Mesendoderm (in vitro differentiated cells): Measurements from ENCODE around the gene HMGA1.

Experiments used
- DNase-seq: peaks from one replicate; pipeline ENCODE4 v3.0.0; 2013
- H2AK5ac ChIP-seq: 2 replicates; pipeline ENCODE4 v1.6.1; 2013; ENCODE audit warnings: low read length, inconsistent platforms
- H2BK120ac ChIP-seq: 2 replicates; pipeline ENCODE4 v1.6.1; 2013; ENCODE audit warnings: low read depth, mild to moderate bottlenecking, low read length, moderate library complexity, mixed read lengths
- H2BK15ac ChIP-seq: replicated peaks from 2 replicates; pipeline ENCODE4 v1.6.1; 2013; ENCODE audit warnings: low read depth, mild to moderate bottlenecking, moderate library complexity
- H2BK5ac ChIP-seq: 2 replicates; pipeline ENCODE4 v1.6.1; 2013; ENCODE audit warnings: low read length, inconsistent platforms
- H3K18ac ChIP-seq: 2 replicates; pipeline ENCODE4 v1.6.1; 2013; ENCODE audit warnings: mild to moderate bottlenecking, low read length, mixed read lengths
- H3K23ac ChIP-seq: one replicate; pipeline ENCODE4 v1.6.1; 2013; ENCODE audit warnings: low read length
- H3K27ac ChIP-seq: 2 replicates; pipeline ENCODE4 v1.5.1; 2013; ENCODE audit warnings: low read depth, mild to moderate bottlenecking, inconsistent platforms, low read length, moderate library complexity
- H3K27me3 ChIP-seq: 2 replicates; pipeline ENCODE4 v1.6.1; 2013; ENCODE audit warnings: low read length, control low read depth, mild to moderate bottlenecking, inconsistent platforms; ENCODE audit not compliant: insufficient read depth, poor library complexity
- H3K36me3 ChIP-seq: 2 replicates; pipeline ENCODE4 v1.6.1; 2013; ENCODE audit warnings: low read length, inconsistent platforms; ENCODE audit not compliant: control insufficient read depth, insufficient read depth
- H3K4ac ChIP-seq: one replicate; pipeline ENCODE4 v1.6.1; 2013; ENCODE audit warnings: low read depth, mild to moderate bottlenecking, low read length, moderate library complexity
- H3K4me1 ChIP-seq: 2 replicates; pipeline ENCODE4 v1.6.1; 2013; ENCODE audit warnings: low read depth, low read length, inconsistent platforms; ENCODE audit not compliant: control insufficient read depth
- H3K4me2 ChIP-seq: 2 replicates; pipeline ENCODE4 v1.6.1; 2013; ENCODE audit warnings: low read length
- H3K4me3 ChIP-seq: 2 replicates; pipeline ENCODE4 v1.5.1; 2013; ENCODE audit warnings: mild to moderate bottlenecking, low read length
- H3K56ac ChIP-seq: one replicate; pipeline ENCODE4 v1.6.1; 2013; ENCODE audit warnings: low read length
- H3K79me1 ChIP-seq: 2 replicates; pipeline ENCODE4 v1.6.1; 2013; ENCODE audit warnings: low read length, inconsistent platforms
- H3K79me2 ChIP-seq: 2 replicates; pipeline ENCODE4 v1.6.1; 2013; ENCODE audit warnings: mild to moderate bottlenecking, low read length; ENCODE audit not compliant: control insufficient read depth, insufficient read depth
- H3K9ac ChIP-seq: 2 replicates; pipeline ENCODE4 v1.6.1; 2013; ENCODE audit warnings: low read length, inconsistent platforms
- H4K5ac ChIP-seq: one replicate; pipeline ENCODE4 v1.6.1; 2013; ENCODE audit warnings: low read length
- H4K8ac ChIP-seq: one replicate; pipeline ENCODE4 v1.6.1; 2013; ENCODE audit warnings: low read depth, mild to moderate bottlenecking, control low read depth, low read length, moderate library complexity
- WGBS: extraction: QIAGEN DNeasy Blood & Tissue Kit; methylation state at CpG from one replicate; pipeline ENCODE4 v1.1.7; 2013; ENCODE audit warnings: low lambda C conversion rate, missing lambda C conversion rate; ENCODE audit not compliant: insufficient coverage; ENCODE audit errors: extremely low coverage; 5-methylcytosine and 5-hydroxymethylcytosine counted together

HMGA1 gene

GRCh38 chr6:34232901-34233300 lies 3.8 kb upstream of the HMGA1 start:
- WGBS, result no CpG with 5 or more reads among the region's 5 CpGs

GRCh38 chr6:34233867-34234266 lies 2.8 kb upstream of the HMGA1 start:
- Histone ChIP-seq H3K23ac (no peak overlapping the region), H3K79me2 (peaks cover 18% of the 10 kb centered on the region), H3K9ac (peak overlapping the region; percentile 95), H2BK120ac (peak overlapping the region; percentile 31), H3K79me1 (no peaks in the 10 kb centered on the region), H3K27me3 (no peaks in the 10 kb centered on the region), H3K4me1 (peaks cover 8% of the 10 kb centered on the region), H4K5ac (peak overlapping the region; percentile 72), H3K4me2 (no peak overlapping the region), H2BK15ac (no peak overlapping the region), H3K36me3 (no peaks in the 10 kb centered on the region), H2AK5ac (peak overlapping the region; percentile 41), H2BK5ac (no peak overlapping the region), H4K8ac (no peak overlapping the region), H3K56ac (peak overlapping the region; percentile 84), H3K4ac (peak overlapping the region; percentile 84), H3K27ac (no peak overlapping the region), H3K4me3 (no peak overlapping the region), H3K18ac (peak overlapping the region; percentile 81)
- no CpG with 5 or more reads among the region's 7 CpGs for WGBS
- no peak for DNase-seq

More at GRCh38 chr6:34232901-34233300, 3.8 kb upstream of the HMGA1 start:
- Histone ChIP-seq H3K4me1 (peaks cover 8% of the 10 kb centered on the region), H3K56ac (peak overlapping the region; percentile 22), H3K18ac (no peak overlapping the region), H3K79me2 (peaks cover 9% of the 10 kb centered on the region), H3K9ac (no peak overlapping the region), H3K79me1 (no peaks in the 10 kb centered on the region), H3K27me3 (no peaks in the 10 kb centered on the region), H3K4ac (peak overlapping the region; percentile 17), H3K4me2 (no peak overlapping the region), H4K8ac (no peak overlapping the region), H2BK5ac (no peak overlapping the region), H4K5ac (no peak overlapping the region), H2BK15ac (no peak overlapping the region), H3K4me3 (no peak overlapping the region), H3K36me3 (no peaks in the 10 kb centered on the region), H3K27ac (no peak overlapping the region), H2AK5ac (no peak overlapping the region), H3K23ac (no peak overlapping the region), H2BK120ac (no peak overlapping the region)
- no peak for DNase-seq

GRCh38 chr6:34234667-34235306 lies 1.9 kb upstream of the HMGA1 start:
- Histone ChIP-seq H3K27me3 (no peaks in the 10 kb centered on the region), H3K36me3 (no peaks in the 10 kb centered on the region), H3K56ac (peak overlapping the region; percentile 84), H3K4ac (peak overlapping the region; percentile 92), H3K79me1 (no peaks in the 10 kb centered on the region), H3K4me3 (no peak overlapping the region), H3K79me2 (peaks cover 27% of the 10 kb centered on the region), H3K9ac (peak overlapping the region; percentile 95), H2BK15ac (peak overlapping the region; percentile 2), H2BK120ac (peak overlapping the region; percentile 28), H3K4me1 (peaks cover 12% of the 10 kb centered on the region), H4K8ac (peak overlapping the region; percentile 6), H3K18ac (peak overlapping the region; percentile 81), H3K27ac (peak overlapping the region; percentile 85), H3K4me2 (peak overlapping the region; percentile 1), H3K23ac (no peak overlapping the region), H4K5ac (peak overlapping the region; percentile 72), H2AK5ac (peak overlapping the region; percentile 90), H2BK5ac (peak overlapping the region; percentile 92)
- no peak for DNase-seq
- no CpG with 5 or more reads among the region's 53 CpGs for WGBS

GRCh38 chr6:34235307-34236130 lies 1.2 kb upstream of the HMGA1 start:
- Histone ChIP-seq H3K4me3 (peak overlapping the region; percentile 75), H3K9ac (peak overlapping the region; percentile 97), H3K27me3 (no peaks in the 10 kb centered on the region), H3K4me1 (peaks cover 16% of the 10 kb centered on the region), H3K79me1 (peaks cover 3% of the 10 kb centered on the region), H3K79me2 (peaks cover 35% of the 10 kb centered on the region), H3K36me3 (peaks cover 1% of the 10 kb centered on the region), H3K56ac (peak overlapping the region; percentile 99), H4K8ac (no peak overlapping the region), H2AK5ac (no peak overlapping the region), H3K18ac (peak overlapping the region; percentile 98), H2BK120ac (peak overlapping the region; percentile 86), H3K4ac (peak overlapping the region; percentile 99), H3K27ac (peak overlapping the region; percentile 100), H3K4me2 (peak overlapping the region; percentile 95), H2BK15ac (no peak overlapping the region), H4K5ac (no peak overlapping the region), H2BK5ac (peak overlapping the region; percentile 95), H3K23ac (no peak overlapping the region)
- no CpG with 5 or more reads among the region's 75 CpGs for WGBS
- peak; percentile 99 for DNase-seq

- Histone ChIP-seq H3K27ac (peak overlapping the region; percentile 100), H3K56ac (peak overlapping the region; percentile 99), H3K18ac (peak overlapping the region; percentile 98), H3K79me2 (peaks cover 40% of the 10 kb centered on the region), H2BK15ac (no peak overlapping the region), H3K36me3 (peaks cover 6% of the 10 kb centered on the region), H4K5ac (no peak overlapping the region), H3K4ac (peak overlapping the region; percentile 99), H3K27me3 (no peaks in the 10 kb centered on the region), H2BK5ac (peak overlapping the region; percentile 95), H2BK120ac (peak overlapping the region; percentile 86), H4K8ac (peak overlapping the region; percentile 67), H3K4me3 (peak overlapping the region; percentile 75), H3K4me2 (peak overlapping the region; percentile 95), H3K79me1 (peaks cover 7% of the 10 kb centered on the region), H2AK5ac (no peak overlapping the region), H3K23ac (no peak overlapping the region), H3K4me1 (peaks cover 16% of the 10 kb centered on the region), H3K9ac (peak overlapping the region; percentile 97)
- no CpG with 5 or more reads among the region's 13 CpGs for WGBS
- DNase-seq, result peak; percentile 90
These were observed 586 bp upstream of the HMGA1 start for GRCh38 chr6:34236131-34236442.
